Measurements from ENCODE around the gene GAPDH.

DNA sequence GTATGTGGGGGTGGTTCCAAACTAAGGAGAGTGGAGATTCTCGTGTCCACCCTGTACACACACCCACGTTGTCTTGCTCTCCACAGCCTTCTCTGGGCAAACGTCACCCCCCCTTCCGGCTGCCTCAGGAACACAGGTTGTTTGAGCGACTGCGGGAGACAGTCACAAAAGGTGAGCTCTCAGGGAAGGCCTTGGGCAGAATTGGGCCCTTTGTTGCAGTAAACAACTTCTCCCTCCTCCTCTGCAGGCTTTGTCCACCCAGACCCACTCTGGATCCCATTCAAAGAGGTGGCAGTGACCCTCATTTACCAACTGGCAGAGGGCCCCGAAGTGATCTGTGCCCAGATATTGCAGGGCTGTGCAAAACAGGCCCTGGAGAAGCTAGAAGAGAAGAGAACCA, 8.1 kb upstream of the GAPDH start:
- TF ChIP-seq MAFK (IDR thresholded peaks at IDR 0.05; ENCODE audit: partially characterized antibody) (no peak), POLR2AphosphoS2 (conservative IDR thresholded peaks at IDR 0.05; ENCODE audit: low read length) (no peak), FOSL2 (IDR thresholded peaks at IDR 0.05) (no peak), FOSL2 (CRISPR knock-in tag; IDR thresholded peaks at IDR 0.05) (no peak), POLR2A (IDR thresholded peaks at IDR 0.05; ENCODE audit: low read length) (no peak), CTCF (IDR thresholded peaks at IDR 0.05) (no peak), RAD21 (conservative IDR thresholded peaks at IDR 0.05 in 1 of 2, IDR thresholded peaks at IDR 0.05 in 1 of 2) (no peak), MYC (IDR thresholded peaks at IDR 0.05; ENCODE audit: borderline replicate concordance, low read length) (no peak), ESRRA (IDR thresholded peaks at IDR 0.05; ENCODE audit: borderline replicate concordance, low read length) (no peak), JUN (IDR thresholded peaks at IDR 0.05) (no peak)
- TF ChIP-seq, protein P1, sequence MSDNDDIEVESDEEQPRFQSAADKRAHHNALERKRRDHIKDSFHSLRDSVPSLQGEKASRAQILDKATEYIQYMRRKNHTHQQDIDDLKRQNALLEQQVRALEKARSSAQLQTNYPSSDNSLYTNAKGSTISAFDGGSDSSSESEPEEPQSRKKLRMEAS (IDR thresholded peaks at IDR 0.05): no peak
- TF ChIP-seq, protein P2, sequence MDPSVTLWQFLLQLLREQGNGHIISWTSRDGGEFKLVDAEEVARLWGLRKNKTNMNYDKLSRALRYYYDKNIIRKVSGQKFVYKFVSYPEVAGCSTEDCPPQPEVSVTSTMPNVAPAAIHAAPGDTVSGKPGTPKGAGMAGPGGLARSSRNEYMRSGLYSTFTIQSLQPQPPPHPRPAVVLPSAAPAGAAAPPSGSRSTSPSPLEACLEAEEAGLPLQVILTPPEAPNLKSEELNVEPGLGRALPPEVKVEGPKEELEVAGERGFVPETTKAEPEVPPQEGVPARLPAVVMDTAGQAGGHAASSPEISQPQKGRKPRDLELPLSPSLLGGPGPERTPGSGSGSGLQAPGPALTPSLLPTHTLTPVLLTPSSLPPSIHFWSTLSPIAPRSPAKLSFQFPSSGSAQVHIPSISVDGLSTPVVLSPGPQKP (IDR thresholded peaks at IDR 0.05; ENCODE audit: low read depth, low read length): no peak
- TF ChIP-seq, protein P3, sequence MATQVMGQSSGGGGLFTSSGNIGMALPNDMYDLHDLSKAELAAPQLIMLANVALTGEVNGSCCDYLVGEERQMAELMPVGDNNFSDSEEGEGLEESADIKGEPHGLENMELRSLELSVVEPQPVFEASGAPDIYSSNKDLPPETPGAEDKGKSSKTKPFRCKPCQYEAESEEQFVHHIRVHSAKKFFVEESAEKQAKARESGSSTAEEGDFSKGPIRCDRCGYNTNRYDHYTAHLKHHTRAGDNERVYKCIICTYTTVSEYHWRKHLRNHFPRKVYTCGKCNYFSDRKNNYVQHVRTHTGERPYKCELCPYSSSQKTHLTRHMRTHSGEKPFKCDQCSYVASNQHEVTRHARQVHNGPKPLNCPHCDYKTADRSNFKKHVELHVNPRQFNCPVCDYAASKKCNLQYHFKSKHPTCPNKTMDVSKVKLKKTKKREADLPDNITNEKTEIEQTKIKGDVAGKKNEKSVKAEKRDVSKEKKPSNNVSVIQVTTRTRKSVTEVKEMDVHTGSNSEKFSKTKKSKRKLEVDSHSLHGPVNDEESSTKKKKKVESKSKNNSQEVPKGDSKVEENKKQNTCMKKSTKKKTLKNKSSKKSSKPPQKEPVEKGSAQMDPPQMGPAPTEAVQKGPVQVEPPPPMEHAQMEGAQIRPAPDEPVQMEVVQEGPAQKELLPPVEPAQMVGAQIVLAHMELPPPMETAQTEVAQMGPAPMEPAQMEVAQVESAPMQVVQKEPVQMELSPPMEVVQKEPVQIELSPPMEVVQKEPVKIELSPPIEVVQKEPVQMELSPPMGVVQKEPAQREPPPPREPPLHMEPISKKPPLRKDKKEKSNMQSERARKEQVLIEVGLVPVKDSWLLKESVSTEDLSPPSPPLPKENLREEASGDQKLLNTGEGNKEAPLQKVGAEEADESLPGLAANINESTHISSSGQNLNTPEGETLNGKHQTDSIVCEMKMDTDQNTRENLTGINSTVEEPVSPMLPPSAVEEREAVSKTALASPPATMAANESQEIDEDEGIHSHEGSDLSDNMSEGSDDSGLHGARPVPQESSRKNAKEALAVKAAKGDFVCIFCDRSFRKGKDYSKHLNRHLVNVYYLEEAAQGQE (IDR thresholded peaks at IDR 0.05): no peak

All from A549 (cell line).